ENCODE measurements around the gene FUT2. TPM values are rescaled to one million over a fixed set of nuclear protein-coding genes. Genes with fewer than 3 reads are reported as not detected.

FUT2 gene
- total and polyA plus RNA-seq, 2 of the 13 experiments (the other 11 are each of a cell fraction or from before 2014, with no cell fraction given): 0.07 TPM; not detected in 1

GRCh38 chr19:48650974-48651682 lies 44.6 kb upstream of the FUT2 start (continued):
- TF ChIP-seq ZBTB33 (CRISPR knock-in tag; IDR thresholded peaks at IDR 0.05) (peak; percentile 72; the same call in 1 of the 2 replicates), ZNF670 (CRISPR knock-in tag; IDR thresholded peaks at IDR 0.05; ENCODE audit: borderline replicate concordance) (no peak), HES4 (CRISPR knock-in tag; IDR thresholded peaks at IDR 0.05; ENCODE audit: borderline replicate concordance) (no peak), ZBED4 (CRISPR knock-in tag; IDR thresholded peaks at IDR 0.05; ENCODE audit: borderline replicate concordance) (no peak), RXRB (CRISPR knock-in tag; IDR thresholded peaks at IDR 0.05; ENCODE audit: borderline replicate concordance) (no peak), SOX13 (IDR thresholded peaks at IDR 0.05) (no peak), SOX13 (CRISPR knock-in tag; conservative IDR thresholded peaks at IDR 0.05 in 1 of 2, IDR thresholded peaks at IDR 0.05 in 1 of 2) (peak in 1 of 2 experiments; percentile 60; a peak in 1 of 4 replicates), HNF4A (CRISPR knock-in tag; IDR thresholded peaks at IDR 0.05) (peak; percentile 58), FOXP4 (CRISPR knock-in tag; IDR thresholded peaks at IDR 0.05) (0 out of 2 replicates have a peak, but pooled peaks have one; percentile 9), GATA4 (IDR thresholded peaks at IDR 0.05; ENCODE audit: borderline replicate concordance, low read depth) (no peak), SOX5 (CRISPR knock-in tag; IDR thresholded peaks at IDR 0.05; ENCODE audit: borderline replicate concordance) (peak; percentile 66; the same call in 1 of the 2 replicates), KLF11 (CRISPR knock-in tag; IDR thresholded peaks at IDR 0.05) (no peak), LRRFIP1 (CRISPR knock-in tag; conservative IDR thresholded peaks at IDR 0.05) (no peak), SPEN (CRISPR knock-in tag; IDR thresholded peaks at IDR 0.05; ENCODE audit: low read depth) (no peak), KMT2A (CRISPR knock-in tag; IDR thresholded peaks at IDR 0.05) (no peak), NONO (IDR thresholded peaks at IDR 0.05) (no peak), NONO (CRISPR knock-in tag; conservative IDR thresholded peaks at IDR 0.05) (no peak)
